Keratinocyte (primary cell): Measurements from ENCODE around the gene PRKAR1B.

ENCODE experiments used
- EZH2 ChIP-seq: IDR thresholded peaks from one replicate; pipeline ENCODE4 v1.6.1; 2012; ENCODE audit warnings: inconsistent platforms, mild to moderate bottlenecking, low read length, moderate library complexity
- TF ChIP-seq, protein P1 (sequence below), 3 experiments: IDR thresholded peaks in 1 of 3; conservative IDR thresholded peaks in 1 of 3; optimal IDR thresholded peaks in 1 of 3; 2 replicates in 2 of 3; 3 replicates in 1 of 3; pipeline versions ENCODE3 to v1.5.1; 2011; ENCODE audit warnings: low read length in 3 of 3, mild to moderate bottlenecking in 3 of 3, moderate library complexity in 2 of 3, control low read depth in 1 of 3, inconsistent platforms in 1 of 3; ENCODE audit not compliant: insufficient read depth in 2 of 3; ENCODE audit errors: extremely low read depth in 1 of 3

GRCh38 chr7:567305-567883, 159.7 kb downstream of the PRKAR1B start:
- TF ChIP-seq, protein P1, sequence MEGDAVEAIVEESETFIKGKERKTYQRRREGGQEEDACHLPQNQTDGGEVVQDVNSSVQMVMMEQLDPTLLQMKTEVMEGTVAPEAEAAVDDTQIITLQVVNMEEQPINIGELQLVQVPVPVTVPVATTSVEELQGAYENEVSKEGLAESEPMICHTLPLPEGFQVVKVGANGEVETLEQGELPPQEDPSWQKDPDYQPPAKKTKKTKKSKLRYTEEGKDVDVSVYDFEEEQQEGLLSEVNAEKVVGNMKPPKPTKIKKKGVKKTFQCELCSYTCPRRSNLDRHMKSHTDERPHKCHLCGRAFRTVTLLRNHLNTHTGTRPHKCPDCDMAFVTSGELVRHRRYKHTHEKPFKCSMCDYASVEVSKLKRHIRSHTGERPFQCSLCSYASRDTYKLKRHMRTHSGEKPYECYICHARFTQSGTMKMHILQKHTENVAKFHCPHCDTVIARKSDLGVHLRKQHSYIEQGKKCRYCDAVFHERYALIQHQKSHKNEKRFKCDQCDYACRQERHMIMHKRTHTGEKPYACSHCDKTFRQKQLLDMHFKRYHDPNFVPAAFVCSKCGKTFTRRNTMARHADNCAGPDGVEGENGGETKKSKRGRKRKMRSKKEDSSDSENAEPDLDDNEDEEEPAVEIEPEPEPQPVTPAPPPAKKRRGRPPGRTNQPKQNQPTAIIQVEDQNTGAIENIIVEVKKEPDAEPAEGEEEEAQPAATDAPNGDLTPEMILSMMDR (optimal IDR thresholded peaks at IDR 0.05 in 1 of 3, IDR thresholded peaks at IDR 0.05 in 1 of 3, conservative IDR thresholded peaks at IDR 0.05 in 1 of 3; ENCODE audit: extremely low read depth in 1 of 3, insufficient read depth in 2 of 3, low read length in 3 of 3): no peak
- no peak for TF ChIP-seq EZH2
